Lower lobe of right lung (tissue), 2 donors: ENCODE results near the gene IL1B. TPM values are rescaled to one million over a fixed set of nuclear protein-coding genes. Genes with fewer than 3 reads are reported as not detected.
A peak's percentile ranks its signal among the peaks of the same experiment; 100 is the strongest.

Experiments used
- ATAC-seq, 2 donors: fragments of 200-7000 bp; cut with Tn5 transposase; one replicate each; pipeline ENCODE4 v1.9.1; 2020 to 2022; ENCODE audit warnings: mild to moderate bottlenecking in 2 of 2, moderate library complexity in 2 of 2
- DNase-seq: peaks from one replicate; pipeline ENCODE4 v3.0.0-alpha.2; 2020
- H3K27ac ChIP-seq: fragments of 200-600 bp; one replicate; pipeline ENCODE4 v1.8.0; 2022
- H3K27me3 ChIP-seq: fragments of 200-600 bp; one replicate; pipeline ENCODE4 v1.8.0; 2022; ENCODE audit warnings: low read depth
- H3K36me3 ChIP-seq: fragments of 200-600 bp; one replicate; pipeline ENCODE4 v1.8.0; 2022; ENCODE audit warnings: mild to moderate bottlenecking
- H3K4me1 ChIP-seq: fragments of 200-600 bp; one replicate; pipeline ENCODE4 v1.8.0; 2022
- H3K4me3 ChIP-seq: fragments of 200-600 bp; one replicate; pipeline ENCODE4 v1.8.0; 2022; ENCODE audit warnings: mild to moderate bottlenecking
- H3K9me3 ChIP-seq: fragments of 200-600 bp; one replicate; pipeline ENCODE4 v1.8.0; 2022
- CTCF ChIP-seq: fragments of 200-600 bp; IDR thresholded peaks from one replicate; pipeline ENCODE4 v1.8.0; 2022; ENCODE audit warnings: antibody characterized with exemption, mild to moderate bottlenecking
- intact Hi-C: fragments of 100-400 bp; cut with DNase I; formaldehyde crosslinking; loops from one replicate; pipeline ENCODE4 v1.11.0; 2022
- total RNA-seq: library from RNA; stranded (reverse); fragmentation: NEBNext Ultra II Directional; extraction: Animal tissue kit (Norgen Biotek cat#: 25700); gene quantifications from one replicate; pipeline ENCODE4 v1.2.1, GENCODE V29; 2021
- donor health status: DM: no; HTN: yes; CAD: no; lungs with severe emphysema.

The IL1B gene
- total RNA-seq, 1 donor from 2014 or later = 17.5 TPM

- no peak overlapping the region for H3K27ac ChIP-seq
- no peaks in the 10 kb centered on the region for H3K36me3 ChIP-seq
- ATAC-seq (peak in 1 of 2 donors; percentile 43), DNase-seq (no peak)
- H3K4me3 ChIP-seq = no peak overlapping the region
- H3K27me3 ChIP-seq = no peaks in the 10 kb centered on the region
- no peak for TF ChIP-seq CTCF
- no peaks in the 10 kb centered on the region for H3K9me3 ChIP-seq
- H3K4me1 ChIP-seq = peaks cover 4% of the 10 kb centered on the region
- intact Hi-C loops = no loop called here
Measured at GRCh38 chr2:112787729-112788393, 48.7 kb downstream of the IL1B start.

GRCh38 chr2:112787294-112787693 lies 49.3 kb downstream of the IL1B start:
- TF ChIP-seq CTCF = no peak
- Histone ChIP-seq H3K27ac (no peak overlapping the region), H3K36me3 (no peaks in the 10 kb centered on the region), H3K27me3 (no peaks in the 10 kb centered on the region), H3K9me3 (no peaks in the 10 kb centered on the region), H3K4me1 (peaks cover 4% of the 10 kb centered on the region), H3K4me3 (no peak overlapping the region)
- DNase-seq = no peak
- no peak for ATAC-seq
- intact Hi-C loops = no loop called here

DNA sequence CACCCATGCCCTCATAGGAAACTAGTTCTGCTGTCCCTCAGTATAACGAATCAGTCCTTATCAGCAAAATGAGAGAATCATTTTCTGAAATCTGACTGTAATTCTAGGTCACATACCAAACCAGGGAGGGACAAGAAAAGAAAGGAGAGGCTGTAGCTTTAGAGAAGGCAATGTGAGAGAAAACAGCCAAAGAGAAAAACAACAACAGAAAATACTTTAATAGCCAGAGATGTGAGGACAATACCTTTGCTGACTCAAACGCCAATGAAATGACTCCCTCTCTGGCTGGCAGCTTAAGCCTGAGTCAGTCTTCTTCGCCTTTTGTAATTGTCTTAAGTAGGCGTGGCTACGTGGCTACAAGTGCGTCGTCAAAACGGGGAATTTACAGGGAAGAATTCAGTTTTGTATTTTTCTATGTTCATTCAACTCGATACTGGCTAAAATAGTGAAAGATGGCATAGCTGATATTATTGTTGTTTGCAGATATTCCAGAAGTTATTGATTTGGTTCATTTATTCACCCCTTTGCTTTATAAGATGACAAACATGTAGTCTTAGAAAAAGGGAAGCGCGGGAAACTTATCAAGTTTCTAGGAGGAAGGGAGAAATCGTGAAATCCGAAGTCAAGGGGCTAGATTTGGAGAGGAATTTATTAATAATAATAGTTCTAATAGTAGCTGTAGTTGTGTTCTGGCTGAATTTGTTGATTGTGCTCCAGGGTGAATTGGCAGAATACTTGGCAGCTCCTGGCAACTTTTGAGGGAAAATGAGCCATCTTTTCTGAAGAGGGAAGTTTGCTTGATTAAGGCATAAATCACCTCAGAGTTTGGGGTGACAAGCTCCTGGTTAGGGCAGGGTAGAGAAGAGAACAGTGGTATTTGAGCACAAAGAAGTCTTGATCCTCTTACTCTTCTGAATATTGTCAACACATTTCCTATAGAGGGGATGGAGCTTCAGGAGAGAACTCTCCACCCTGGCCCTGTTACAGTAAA lies 52.1 kb downstream of the IL1B start, which contains the start of gene IL1A:
Gene IL1A (minus strand): TSS at position 295 of the 991 bp plus-strand sequence. CDS start 723 bp downstream, outside the sequence.
- Histone ChIP-seq H3K27me3 (no peaks in the 10 kb centered on the region), H3K4me3 (no peak within 1 kb of the TSS), H3K4me1 (peaks cover 4% of the 10 kb centered on the region), H3K27ac (no peak within 1 kb of the TSS), H3K9me3 (no peaks in the 10 kb centered on the region), H3K36me3 (no peaks in the 10 kb centered on the region)
- ATAC-seq (peak in 1 of 2 donors; percentile 78), DNase-seq (no peak)
- intact Hi-C loops = no loop called here
- no peak for TF ChIP-seq CTCF

GRCh38 chr2:112783187-112783714 lies 53.3 kb downstream of the IL1B start:
- intact Hi-C loops = no loop called here

More at GRCh38 chr2:112783187-112783714, 53.3 kb downstream of the IL1B start:
- Histone ChIP-seq H3K27ac (no peak overlapping the region), H3K9me3 (no peaks in the 10 kb centered on the region), H3K36me3 (no peaks in the 10 kb centered on the region), H3K4me3 (no peak overlapping the region), H3K27me3 (no peaks in the 10 kb centered on the region), H3K4me1 (peaks cover 4% of the 10 kb centered on the region)
- no peak for TF ChIP-seq CTCF
- ATAC-seq (no peak), DNase-seq (no peak)
